ENCODE measurements around the gene ULBP1.
"Not testable (repeated sequence)": the region's sequence is repeated elsewhere in the genome, so short reads cannot be mapped to it uniquely, and the experiment has no call there.

The ULBP1 gene

GRCh38 chr6:149969635-149970034 is 5.9 kb downstream of the ULBP1 start:
- in situ Hi-C loops (cut with HindIII; ENCODE audit: low sequenced_read_pairs), result no loop called here

GRCh38 chr6:149974394-149974793 is 10.7 kb downstream of the ULBP1 start:
- in situ Hi-C loops (cut with HindIII; ENCODE audit: low sequenced_read_pairs), result not testable (repeated sequence)

- in situ Hi-C loops (cut with HindIII; ENCODE audit: low sequenced_read_pairs), result no loop called here
These were observed 11.1 kb downstream of the ULBP1 start for GRCh38 chr6:149974825-149975224.

- in situ Hi-C loops (cut with HindIII; ENCODE audit: low sequenced_read_pairs), result no loop called here
These were observed 11.7 kb downstream of the ULBP1 start for GRCh38 chr6:149975400-149975799.

GRCh38 chr6:149977221-149977620 is 13.5 kb downstream of the ULBP1 start:
- in situ Hi-C loops (cut with HindIII; ENCODE audit: low sequenced_read_pairs), result no loop called here

GRCh38 chr6:149978610-149979009 is 14.9 kb downstream of the ULBP1 start:
- in situ Hi-C loops (cut with HindIII; ENCODE audit: low sequenced_read_pairs), result no loop called here

GRCh38 chr6:149979293-149979692 is 15.6 kb downstream of the ULBP1 start:
- in situ Hi-C loops (cut with HindIII; ENCODE audit: low sequenced_read_pairs), result no loop called here

- in situ Hi-C loops (cut with HindIII; ENCODE audit: low sequenced_read_pairs), result no loop called here
These were observed 19.4 kb downstream of the ULBP1 start for GRCh38 chr6:149983145-149983544.

- in situ Hi-C loops (cut with HindIII; ENCODE audit: low sequenced_read_pairs), result no loop called here
These were observed 21.0 kb downstream of the ULBP1 start for GRCh38 chr6:149984773-149985172.

- in situ Hi-C loops (cut with HindIII; ENCODE audit: low sequenced_read_pairs), result no loop called here
These were observed 21.8 kb downstream of the ULBP1 start for GRCh38 chr6:149985481-149985937.

GRCh38 chr6:149987602-149988107 is 23.9 kb downstream of the ULBP1 start:
- in situ Hi-C loops (cut with HindIII; ENCODE audit: low sequenced_read_pairs), result no loop called here

GRCh38 chr6:149988550-149989346 is 25.0 kb downstream of the ULBP1 start:
- in situ Hi-C loops (cut with HindIII; ENCODE audit: low sequenced_read_pairs), result no loop called here

GRCh38 chr6:149990212-149990660 is 26.5 kb downstream of the ULBP1 start:
- in situ Hi-C loops (cut with HindIII; ENCODE audit: low sequenced_read_pairs), result no loop called here

GRCh38 chr6:149990661-149991471 is 27.1 kb downstream of the ULBP1 start:
- in situ Hi-C loops (cut with HindIII; ENCODE audit: low sequenced_read_pairs), result no loop called here

- in situ Hi-C loops (cut with HindIII; ENCODE audit: low sequenced_read_pairs), result not testable (repeated sequence)
These were observed 27.7 kb downstream of the ULBP1 start for GRCh38 chr6:149991472-149991795.

- in situ Hi-C loops (cut with HindIII; ENCODE audit: low sequenced_read_pairs), result no loop called here
These were observed 28.1 kb downstream of the ULBP1 start for GRCh38 chr6:149991838-149992237.

- in situ Hi-C loops (cut with HindIII; ENCODE audit: low sequenced_read_pairs), result no loop called here
These were observed 31.6 kb downstream of the ULBP1 start for GRCh38 chr6:149995235-149995750.

GRCh38 chr6:149995971-149996370 is 32.2 kb downstream of the ULBP1 start:
- in situ Hi-C loops (cut with HindIII; ENCODE audit: low sequenced_read_pairs), result no loop called here

- in situ Hi-C loops (cut with HindIII; ENCODE audit: low sequenced_read_pairs), result no loop called here
These were observed 35.9 kb downstream of the ULBP1 start for GRCh38 chr6:149999636-150000035.

- in situ Hi-C loops (cut with HindIII; ENCODE audit: low sequenced_read_pairs), result no loop called here
These were observed 37.7 kb downstream of the ULBP1 start for GRCh38 chr6:150001295-150002008.

GRCh38 chr6:150002710-150003109 is 39.0 kb downstream of the ULBP1 start:
- in situ Hi-C loops (cut with HindIII; ENCODE audit: low sequenced_read_pairs), result no loop called here

Measured in endothelial cell of hepatic sinusoid (primary cell).